Measurements from ENCODE around the gene NAA16. TPM values are rescaled to one million over a fixed set of nuclear protein-coding genes. Genes with fewer than 3 reads are reported as not detected.

Gene NAA16
- total RNA-seq, 4 donors from 2014 or later: 25.4 to 62.2 (median 46.5) TPM

DNA sequence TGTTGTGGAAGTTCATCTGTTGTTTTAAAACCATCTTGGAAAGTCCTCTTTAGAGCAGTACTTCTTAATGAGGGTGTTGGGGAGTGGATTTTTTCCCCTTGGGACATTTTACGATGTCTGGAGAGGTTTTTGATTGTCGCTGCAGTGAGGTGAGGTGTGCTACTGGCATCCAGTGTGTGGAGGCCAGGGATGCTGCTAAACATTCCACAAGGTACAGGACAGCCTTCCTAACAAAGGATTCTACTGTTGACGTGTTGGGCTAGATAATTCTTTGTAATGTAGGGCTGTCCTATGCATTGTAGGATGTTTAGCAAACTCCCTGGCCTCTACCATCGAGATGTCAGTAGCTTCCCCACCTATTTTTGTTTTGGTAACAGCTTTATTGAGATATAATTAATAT lies 33.3 kb downstream of the NAA16 start:
- H3K4me3 ChIP-seq: no peak overlapping the region
- H3K27me3 ChIP-seq: no peaks in the 10 kb centered on the region
- no peaks in the 10 kb centered on the region for H3K9me3 ChIP-seq
- no peak overlapping the region for H3K27ac ChIP-seq
- H3K36me3 ChIP-seq: no peaks in the 10 kb centered on the region
- H3K4me1 ChIP-seq: no peaks in the 10 kb centered on the region
- intact Hi-C loops (cut with DNase I; ENCODE audit: low total_unique reads): no loop called here
- TF ChIP-seq POLR2A (IDR thresholded peaks at IDR 0.05): no peak
- TF ChIP-seq, protein P1, sequence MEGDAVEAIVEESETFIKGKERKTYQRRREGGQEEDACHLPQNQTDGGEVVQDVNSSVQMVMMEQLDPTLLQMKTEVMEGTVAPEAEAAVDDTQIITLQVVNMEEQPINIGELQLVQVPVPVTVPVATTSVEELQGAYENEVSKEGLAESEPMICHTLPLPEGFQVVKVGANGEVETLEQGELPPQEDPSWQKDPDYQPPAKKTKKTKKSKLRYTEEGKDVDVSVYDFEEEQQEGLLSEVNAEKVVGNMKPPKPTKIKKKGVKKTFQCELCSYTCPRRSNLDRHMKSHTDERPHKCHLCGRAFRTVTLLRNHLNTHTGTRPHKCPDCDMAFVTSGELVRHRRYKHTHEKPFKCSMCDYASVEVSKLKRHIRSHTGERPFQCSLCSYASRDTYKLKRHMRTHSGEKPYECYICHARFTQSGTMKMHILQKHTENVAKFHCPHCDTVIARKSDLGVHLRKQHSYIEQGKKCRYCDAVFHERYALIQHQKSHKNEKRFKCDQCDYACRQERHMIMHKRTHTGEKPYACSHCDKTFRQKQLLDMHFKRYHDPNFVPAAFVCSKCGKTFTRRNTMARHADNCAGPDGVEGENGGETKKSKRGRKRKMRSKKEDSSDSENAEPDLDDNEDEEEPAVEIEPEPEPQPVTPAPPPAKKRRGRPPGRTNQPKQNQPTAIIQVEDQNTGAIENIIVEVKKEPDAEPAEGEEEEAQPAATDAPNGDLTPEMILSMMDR (IDR thresholded peaks at IDR 0.05): no peak
- no peak for DNase-seq

DNA sequence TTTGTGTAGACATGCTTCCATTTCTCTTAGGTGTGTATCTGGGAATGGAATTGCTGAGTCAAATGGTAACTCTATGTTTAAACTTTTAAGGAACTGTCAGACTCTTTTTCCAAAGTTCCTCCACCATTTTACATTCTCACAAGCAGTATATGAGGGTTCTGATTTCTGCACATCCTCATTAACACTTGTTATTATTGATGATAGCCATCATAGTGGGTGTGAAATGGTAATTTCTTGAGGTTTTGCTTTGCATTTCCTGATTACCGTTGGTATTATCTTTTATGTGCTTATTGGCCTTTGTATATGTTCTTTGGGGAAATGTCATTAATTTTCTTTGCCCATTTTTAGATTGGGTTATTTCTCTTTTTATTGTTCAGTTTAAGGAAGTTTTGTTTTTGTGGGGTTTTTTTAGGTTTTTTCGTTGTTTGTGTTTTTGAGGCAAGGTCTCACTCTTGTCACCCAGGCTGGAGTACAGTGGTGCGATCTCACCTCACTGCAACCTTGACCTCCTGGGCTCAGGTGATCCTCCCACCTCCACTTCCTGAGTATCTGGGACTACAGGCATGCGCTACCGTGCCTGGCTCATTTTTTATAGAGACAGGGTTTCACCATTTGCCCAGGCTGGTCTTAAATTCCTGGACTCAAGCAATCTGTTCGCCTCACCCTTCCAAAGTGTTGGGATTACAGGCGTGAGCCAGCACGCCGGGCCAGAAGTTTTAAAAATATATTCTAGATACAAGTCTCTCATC lies 34.3 kb downstream of the NAA16 start:
- H3K4me3 ChIP-seq: no peak overlapping the region
- H3K27ac ChIP-seq: peak overlapping the region; percentile 27 to 50
- no peak for TF ChIP-seq POLR2A (IDR thresholded peaks at IDR 0.05)
- TF ChIP-seq, protein P1 (IDR thresholded peaks at IDR 0.05): no peak
- no peaks in the 10 kb centered on the region for H3K4me1 ChIP-seq
- no peaks in the 10 kb centered on the region for H3K36me3 ChIP-seq
- no peaks in the 10 kb centered on the region for H3K9me3 ChIP-seq
- DNase-seq: no peak
- intact Hi-C loops (cut with DNase I; ENCODE audit: low total_unique reads): no loop called here
- H3K27me3 ChIP-seq: no peaks in the 10 kb centered on the region

DNA sequence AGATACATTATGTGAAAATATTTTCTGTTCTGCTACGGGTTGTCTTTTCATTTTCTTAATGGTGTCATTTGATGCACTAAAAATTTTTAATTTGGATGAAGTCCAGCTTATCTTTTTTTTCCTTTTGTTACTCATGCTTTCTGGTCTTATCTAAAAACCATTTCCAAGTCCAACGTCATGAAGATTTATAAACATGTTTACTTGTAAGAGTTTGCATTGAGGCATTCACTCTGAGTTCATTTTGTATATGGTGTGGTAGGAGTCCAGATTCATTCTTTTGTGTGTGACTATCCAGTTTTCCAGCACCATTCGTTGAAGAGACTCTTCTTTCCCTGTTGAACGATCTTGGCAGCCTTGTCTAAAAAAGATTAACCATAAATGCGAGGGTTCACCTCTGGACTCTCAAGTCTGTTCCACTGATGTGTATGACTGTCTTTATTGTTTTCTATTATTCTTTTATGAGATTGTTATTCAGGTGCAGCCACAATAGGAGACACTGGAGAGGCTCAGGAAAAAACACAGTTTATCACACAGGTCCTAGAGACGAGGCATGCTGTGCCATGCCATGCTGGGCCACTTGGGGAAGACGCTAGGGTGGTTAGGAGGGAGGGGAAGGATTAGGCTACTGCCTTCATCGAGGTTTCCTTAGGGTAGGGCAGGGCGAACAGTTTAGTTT lies 35.0 kb downstream of the NAA16 start:
- no peaks in the 10 kb centered on the region for H3K27me3 ChIP-seq
- H3K4me1 ChIP-seq: no peaks in the 10 kb centered on the region
- no peaks in the 10 kb centered on the region for H3K36me3 ChIP-seq
- intact Hi-C loops (cut with DNase I; ENCODE audit: low total_unique reads): no loop called here
- H3K27ac ChIP-seq: peak overlapping the region; percentile 27 to 46
- TF ChIP-seq POLR2A (IDR thresholded peaks at IDR 0.05): no peak
- TF ChIP-seq, protein P1 (IDR thresholded peaks at IDR 0.05): no peak
- no peak for DNase-seq
- no peaks in the 10 kb centered on the region for H3K9me3 ChIP-seq
- no peak overlapping the region for H3K4me3 ChIP-seq

DNA sequence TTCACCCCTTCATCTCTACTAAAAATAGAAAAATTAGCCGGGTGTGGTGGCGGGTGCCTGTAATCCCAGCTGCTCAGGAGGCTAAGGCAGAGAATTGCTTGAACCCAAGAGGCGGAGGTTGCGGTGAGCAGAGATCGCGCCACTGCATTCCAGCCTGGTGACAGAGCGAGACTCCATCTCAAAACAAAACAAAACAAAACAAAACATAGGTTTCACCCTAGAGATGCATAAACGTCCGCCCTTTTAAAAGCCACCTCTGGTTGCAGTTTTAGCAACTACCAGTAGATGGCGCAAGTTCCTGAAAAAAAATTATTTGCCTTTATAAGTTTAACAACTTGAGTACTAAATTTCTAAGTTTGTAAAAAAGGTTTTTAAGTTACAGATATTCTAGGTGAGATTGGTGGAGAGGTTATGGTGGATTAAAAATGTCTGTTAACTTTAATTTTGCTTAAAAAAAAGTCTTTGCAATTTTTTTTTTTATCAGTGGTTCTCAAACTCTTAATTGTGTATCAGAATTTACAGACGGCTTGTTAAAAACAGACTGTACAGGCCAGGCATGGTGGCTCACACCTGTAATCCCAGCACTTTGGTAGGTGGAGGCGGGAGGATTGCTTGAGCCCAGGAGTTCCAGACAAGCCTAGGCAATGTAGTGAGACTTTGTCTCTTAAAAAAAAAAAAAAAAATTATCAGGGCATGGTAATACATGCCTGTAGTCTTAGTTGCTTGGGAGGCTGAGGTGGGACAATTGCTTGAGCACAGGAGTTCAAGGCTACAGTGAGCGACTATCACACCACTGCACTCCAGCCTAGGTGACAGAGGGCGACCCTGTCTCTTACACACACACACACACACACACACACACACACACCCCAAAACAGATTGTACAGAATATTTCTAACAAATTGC lies 42.1 kb downstream of the NAA16 start:
- no peaks in the 10 kb centered on the region for H3K27me3 ChIP-seq
- H3K27ac ChIP-seq: no peak overlapping the region
- H3K4me3 ChIP-seq: no peak overlapping the region
- TF ChIP-seq, protein P1 (IDR thresholded peaks at IDR 0.05): peak; percentile 54 to 84 (median 67)
- TF ChIP-seq POLR2A (IDR thresholded peaks at IDR 0.05): no peak
- H3K36me3 ChIP-seq: no peaks in the 10 kb centered on the region
- no peak for DNase-seq
- H3K9me3 ChIP-seq: no peaks in the 10 kb centered on the region
- H3K4me1 ChIP-seq: no peaks in the 10 kb centered on the region
- intact Hi-C loops (cut with DNase I; ENCODE audit: low total_unique reads): loop anchor here (10.0 kb wide), 1 partner anchor 302 kb away; no protein-coding TSS in a partner anchor

All from uterus (tissue), 4 donors.